HepG2 (cell line): ENCODE measurements around the gene COG5. TPM values are rescaled to one million over a fixed set of nuclear protein-coding genes. Genes with fewer than 3 reads are reported as not detected.

Experiments
- ASH2L ChIP-seq: fragments of 300-600, 200-600 bp; sonication (generic); IDR thresholded peaks from 2 replicates; pipeline ENCODE4 v1.7.0; 2017; ENCODE audit warnings: low read depth, mild to moderate bottlenecking, moderate library complexity, mixed read lengths, low read length; ENCODE audit not compliant: insufficient read length
- ATF2 ChIP-seq: sonication (generic); formaldehyde crosslinking; IDR thresholded peaks from 2 replicates; pipeline ENCODE4 v1.4.0; 2020; ENCODE audit warnings: missing genetic modification reagents
- CREM ChIP-seq, 2 experiments: sonication (generic) in 1 of 2; formaldehyde crosslinking in 1 of 2; IDR thresholded peaks; 2 replicates each; pipeline versions ENCODE4 v1.4.0 to v1.6.1; 2016 to 2020; ENCODE audit warnings: antibody characterized with exemption in 1 of 2, mild to moderate bottlenecking in 1 of 2, missing genetic modification reagents in 1 of 2
- DNMT1 ChIP-seq: sonication (generic); formaldehyde crosslinking; IDR thresholded peaks from 2 replicates; pipeline ENCODE4 v1.5.1; 2020; ENCODE audit warnings: mild to moderate bottlenecking, missing genetic modification reagents
- LBX2 ChIP-seq: sonication (generic); formaldehyde crosslinking; IDR thresholded peaks from 2 replicates; pipeline ENCODE4 v1.5.0; 2020; ENCODE audit warnings: missing genetic modification reagents, mild to moderate bottlenecking, borderline replicate concordance
- PHF20 ChIP-seq: sonication (generic); formaldehyde crosslinking; IDR thresholded peaks from 2 replicates; pipeline ENCODE4 v1.5.0; 2020; ENCODE audit warnings: mild to moderate bottlenecking, missing genetic modification reagents
- U2AF1 ChIP-seq: fragments of 200-400 bp; formaldehyde crosslinking; optimal IDR thresholded peaks from 2 replicates; pipeline ENCODE3; 2017; ENCODE audit warnings: mild to moderate bottlenecking, low read depth, low read length
- ZNF235 ChIP-seq: sonication (generic); formaldehyde crosslinking; IDR thresholded peaks from 2 replicates; pipeline ENCODE4 v1.8.1; 2023; ENCODE audit warnings: mild to moderate bottlenecking, missing genetic modification reagents, borderline replicate concordance
- ZNF275 ChIP-seq: sonication (generic); formaldehyde crosslinking; IDR thresholded peaks from 2 replicates; pipeline ENCODE4 v1.8.0; 2022; ENCODE audit warnings: missing genetic modification reagents, mild to moderate bottlenecking, inconsistent platforms, borderline replicate concordance
- ZNF318 ChIP-seq: sonication (generic); formaldehyde crosslinking; IDR thresholded peaks from 2 replicates; pipeline ENCODE4 v1.4.0; 2020; ENCODE audit warnings: mild to moderate bottlenecking, missing genetic modification reagents
- ZNF563 ChIP-seq: sonication (generic); formaldehyde crosslinking; IDR thresholded peaks from 2 replicates; pipeline ENCODE4 v1.8.0; 2022; ENCODE audit warnings: mild to moderate bottlenecking, moderate library complexity, missing genetic modification reagents
- polyA plus RNA-seq, 8 experiments: library from polyadenylated mRNA; depleted of rRNA in 3 of 8; stranded (reverse) in 7 of 8; unstranded in 1 of 8; fragments of >200 nt; fragmentation: Illumina TruSeq in 4 of 8; extraction: Trizol in 4 of 8; gene quantifications; 2 replicates each; pipeline versions ENCODE4 v1.2.1 to v1.2.3, GENCODE V29; 2011 to 2016; ENCODE audit warnings: low read depth in 4 of 8, missing spikeins in 1 of 8, mixed read lengths in 1 of 8; ENCODE audit not compliant: insufficient read depth in 1 of 8
- total RNA-seq, 5 experiments: library from RNA; depleted of rRNA; stranded (reverse); fragments of >200 nt; fragmentation: Illumina TruSeq; extraction: Trizol; gene quantifications; 2 replicates each; pipeline ENCODE4 v1.2.3, GENCODE V29; 2016; ENCODE audit warnings: low read depth in 1 of 5

COG5 gene
- total and polyA plus RNA-seq, 2 of the 13 experiments (the other 11 are each of a cell fraction or from before 2014, with no cell fraction given) = 20.4 to 31.3 TPM

GRCh38 chr7:107563775-107564552 lies at the start of gene COG5, which contains the start of gene DUS4L (continued):
- TF ChIP-seq LBX2 (CRISPR knock-in tag) = 0 out of 2 replicates have a peak, but pooled peaks have one; percentile 67
- peak; percentile 88 for TF ChIP-seq ZNF235 (CRISPR knock-in tag)
- TF ChIP-seq DNMT1 = no peak
- peak; percentile 85; the same call in 1 of the 2 replicates for TF ChIP-seq ZNF318
- TF ChIP-seq ZNF275 (CRISPR knock-in tag) = peak; percentile 85
- peak; percentile 46 for TF ChIP-seq U2AF1
- TF ChIP-seq ZNF563 (CRISPR knock-in tag) = peak; percentile 87
- peak; percentile 97 for TF ChIP-seq CREM (IDR thresholded peaks at IDR 0.05)
- peak; percentile 88 for TF ChIP-seq CREM (CRISPR knock-in tag; IDR thresholded peaks at IDR 0.05)
- TF ChIP-seq ASH2L = peak; percentile 88
- peak; percentile 92 for TF ChIP-seq ATF2
- TF ChIP-seq PHF20 (CRISPR knock-in tag) = peak; percentile 95
